Measurements from ENCODE around the gene ATXN7L1. TPM values are rescaled to one million over a fixed set of nuclear protein-coding genes. Genes with fewer than 3 reads are reported as not detected.

Gene ATXN7L1
- total and polyA plus RNA-seq, 9 donors = 5.0 to 17.6 (median 11.4) TPM

- 44 to 52% (median 45%) methylated on average over 4 of the region's 4 CpGs for whole genome bisulfite sequencing, 3 donors
Measured at GRCh38 chr7:105596866-105597265, 279.5 kb downstream of the ATXN7L1 start.

GRCh38 chr7:105594034-105594433 lies 282.4 kb downstream of the ATXN7L1 start:
- no peak for DNase-seq
- Histone ChIP-seq H3K4me1 (ENCODE audit: insufficient read depth) (no peaks in the 10 kb centered on the region), H3K27ac (no peak overlapping the region), H3K4me3 (no peak overlapping the region), H3K9me3 (no peaks in the 10 kb centered on the region), H3K27me3 (no peaks in the 10 kb centered on the region), H3K36me3 (no peaks in the 10 kb centered on the region)
- 21 to 38% (median 28%) methylated on average over 3 of the region's 3 CpGs for WGBS, 3 donors
- intact Hi-C loops (cut with DNase I) = no loop called here
- TF ChIP-seq EP300 (IDR thresholded peaks at IDR 0.05) (no peak), CTCF (IDR thresholded peaks at IDR 0.05) (no peak), POLR2A (IDR thresholded peaks at IDR 0.05) (no peak)

More at GRCh38 chr7:105596866-105597265, 279.5 kb downstream of the ATXN7L1 start:
- no peak for DNase-seq
- no peak overlapping the region for H3K27ac ChIP-seq
- no peak overlapping the region for H3K4me3 ChIP-seq
- TF ChIP-seq CTCF (IDR thresholded peaks at IDR 0.05) (no peak), EP300 (IDR thresholded peaks at IDR 0.05) (no peak), POLR2A (IDR thresholded peaks at IDR 0.05) (no peak)
- H3K27me3 ChIP-seq = no peaks in the 10 kb centered on the region
- H3K4me1 ChIP-seq (ENCODE audit: insufficient read depth) = no peaks in the 10 kb centered on the region
- intact Hi-C loops (cut with DNase I) = no loop called here
- H3K9me3 ChIP-seq = no peaks in the 10 kb centered on the region
- no peaks in the 10 kb centered on the region for H3K36me3 ChIP-seq

GRCh38 chr7:105591522-105591921 lies 284.9 kb downstream of the ATXN7L1 start:
- Histone ChIP-seq H3K27me3 (no peaks in the 10 kb centered on the region), H3K9me3 (no peaks in the 10 kb centered on the region), H3K36me3 (no peaks in the 10 kb centered on the region), H3K4me1 (ENCODE audit: insufficient read depth) (no peaks in the 10 kb centered on the region), H3K27ac (no peak overlapping the region), H3K4me3 (no peak overlapping the region)
- no peak for DNase-seq
- intact Hi-C loops (cut with DNase I) = no loop called here
- 70 to 86% (median 74%) methylated on average over 2 of the region's 2 CpGs for WGBS, 3 donors
- TF ChIP-seq POLR2A (IDR thresholded peaks at IDR 0.05) (no peak), CTCF (IDR thresholded peaks at IDR 0.05) (no peak), EP300 (IDR thresholded peaks at IDR 0.05) (no peak)

- H3K27me3 ChIP-seq = no peaks in the 10 kb centered on the region
- no peaks in the 10 kb centered on the region for H3K4me1 ChIP-seq (ENCODE audit: insufficient read depth)
- 82 to 89% (median 87%) methylated on average over 5 of the region's 5 CpGs for WGBS, 3 donors
- H3K4me3 ChIP-seq = no peak overlapping the region
- TF ChIP-seq CTCF (IDR thresholded peaks at IDR 0.05) = no peak
- no peak for TF ChIP-seq POLR2A (IDR thresholded peaks at IDR 0.05)
- no peak for TF ChIP-seq EP300 (IDR thresholded peaks at IDR 0.05)
- H3K9me3 ChIP-seq = no peaks in the 10 kb centered on the region
- DNase-seq = no peak
- intact Hi-C loops (cut with DNase I) = no loop called here
- no peaks in the 10 kb centered on the region for H3K36me3 ChIP-seq
- H3K27ac ChIP-seq = no peak overlapping the region
Measured at GRCh38 chr7:105590793-105591192, 285.6 kb downstream of the ATXN7L1 start.
